Spinal cord (tissue), 10 donors: ENCODE results near the gene CAPN1. TPM values are rescaled to one million over a fixed set of nuclear protein-coding genes. Genes with fewer than 3 reads are reported as not detected.
A peak's percentile ranks its signal among the peaks of the same experiment; 100 is the strongest.

Source experiments
- DNase-seq, 6 donors: peaks; one replicate each; pipeline versions ENCODE4 v3.0.0 to v3.0.0-alpha.2; 2013 to 2015; ENCODE audit warnings: low spot score in 6 of 6, low read depth in 4 of 6
- H3K27ac ChIP-seq: one replicate; pipeline ENCODE4 v1.5.1; 2013; ENCODE audit warnings: low read depth, low read length, control low read depth
- H3K27me3 ChIP-seq: one replicate; pipeline ENCODE4 v1.6.1; 2013; ENCODE audit warnings: low read length; ENCODE audit not compliant: control insufficient read depth, insufficient read depth
- H3K36me3 ChIP-seq: one replicate; pipeline ENCODE4 v1.6.1; 2013; ENCODE audit warnings: low read length; ENCODE audit not compliant: control insufficient read depth, insufficient read depth
- H3K4me1 ChIP-seq: one replicate; pipeline ENCODE4 v1.6.1; 2013; ENCODE audit warnings: low read length; ENCODE audit not compliant: control insufficient read depth, insufficient read depth
- H3K4me3 ChIP-seq: one replicate; pipeline ENCODE4 v1.5.1; 2013; ENCODE audit warnings: low read depth, low read length, control low read depth
- H3K9me3 ChIP-seq: one replicate; pipeline ENCODE4 v1.6.1; 2013; ENCODE audit warnings: low read length; ENCODE audit not compliant: control insufficient read depth, insufficient read depth
- WGBS: methylation state at CpG from one replicate; pipeline ENCODE4 v1.1.5; 2013; ENCODE audit warnings: missing lambda C conversion rate; ENCODE audit not compliant: insufficient coverage; 5-methylcytosine and 5-hydroxymethylcytosine counted together
- polyA plus RNA-seq, 2 donors: library from polyadenylated mRNA; unstranded; fragments of 120-200 nt; gene quantifications; one replicate each; pipeline ENCODE4 v1.2.1, GENCODE V29; 2013; ENCODE audit not compliant: insufficient read length in 2 of 2
- total RNA-seq, 2 donors: library from RNA; depleted of rRNA in 1 of 2; stranded (reverse); fragments of 120-200 nt in 1 of 2; fragments of >200 nt in 1 of 2; gene quantifications; one replicate each; pipeline versions ENCODE4 v1.2.3 to v1.2.4, GENCODE V29; 2013 to 2014
- donor health status: healthy.

Gene CAPN1
- total and polyA plus RNA-seq, 4 donors, result 48.0 to 115 (median 84.4) TPM

GRCh38 chr11:65207918-65208784 is 26.4 kb downstream of the CAPN1 start:
- Histone ChIP-seq H3K4me1 (peaks cover 10% of the 10 kb centered on the region), H3K27ac (no peak overlapping the region), H3K27me3 (no peaks in the 10 kb centered on the region), H3K9me3 (no peaks in the 10 kb centered on the region), H3K4me3 (no peak overlapping the region), H3K36me3 (peaks cover 86% of the 10 kb centered on the region)
- WGBS, result 91% methylated on average over 14 of the region's 16 CpGs
- no peak for DNase-seq

GRCh38 chr11:65208785-65209710 is 27.3 kb downstream of the CAPN1 start:
- Histone ChIP-seq H3K27ac (no peak overlapping the region), H3K4me3 (no peak overlapping the region), H3K27me3 (no peaks in the 10 kb centered on the region), H3K9me3 (no peaks in the 10 kb centered on the region), H3K4me1 (peaks cover 10% of the 10 kb centered on the region), H3K36me3 (peaks cover 89% of the 10 kb centered on the region)
- no peak for DNase-seq
- 81% methylated on average over 9 of the region's 13 CpGs for WGBS

DNA sequence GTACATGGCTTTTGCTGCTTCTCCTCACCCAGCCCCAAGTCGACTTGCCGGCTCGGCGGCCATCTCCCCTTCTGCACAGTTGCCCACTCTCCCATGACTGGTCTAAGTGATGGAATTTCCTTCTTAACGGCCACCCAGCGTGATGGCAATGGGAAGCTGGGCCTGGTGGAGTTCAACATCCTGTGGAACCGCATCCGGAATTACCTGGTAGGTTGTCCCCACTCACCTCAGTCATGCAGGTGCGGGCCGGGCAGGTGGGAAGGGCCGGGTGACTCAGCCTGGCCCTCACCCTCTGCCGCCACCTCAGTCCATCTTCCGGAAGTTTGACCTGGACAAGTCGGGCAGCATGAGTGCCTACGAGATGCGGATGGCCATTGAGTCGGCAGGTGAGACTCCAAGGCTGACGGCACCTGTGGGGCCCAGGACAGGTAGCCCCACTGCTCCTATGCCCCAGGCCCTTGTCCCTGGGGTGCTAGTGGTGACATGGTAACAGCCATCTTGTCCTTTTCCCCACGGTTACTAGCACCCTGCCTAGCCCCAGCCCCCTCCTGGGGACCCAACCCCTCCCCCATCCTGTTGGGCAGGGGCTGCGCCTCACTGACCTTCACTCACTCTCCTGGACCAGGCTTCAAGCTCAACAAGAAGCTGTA is 28.1 kb downstream of the CAPN1 start:
- Histone ChIP-seq H3K9me3 (no peaks in the 10 kb centered on the region), H3K36me3 (peaks cover 84% of the 10 kb centered on the region), H3K27ac (no peak overlapping the region), H3K27me3 (no peaks in the 10 kb centered on the region), H3K4me1 (peaks cover 8% of the 10 kb centered on the region), H3K4me3 (no peak overlapping the region)
- no peak for DNase-seq
- WGBS, result 94% methylated on average over 19 of the region's 20 CpGs

DNA sequence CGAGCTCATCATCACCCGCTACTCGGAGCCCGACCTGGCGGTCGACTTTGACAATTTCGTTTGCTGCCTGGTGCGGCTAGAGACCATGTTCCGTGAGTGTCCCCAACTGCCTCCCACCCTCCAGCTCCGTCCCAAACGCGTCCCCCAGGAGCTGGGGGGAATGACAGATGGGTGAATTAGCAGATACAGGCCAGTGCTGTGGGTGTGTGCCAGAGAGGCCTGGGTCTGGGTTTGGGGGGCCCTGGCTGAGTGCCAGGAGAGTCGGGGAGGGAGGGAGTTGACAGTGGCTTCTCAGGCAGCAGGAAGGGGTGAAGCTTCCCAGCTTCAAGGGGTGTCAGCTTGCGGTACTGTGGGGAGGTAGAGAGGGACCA is 28.6 kb downstream of the CAPN1 start:
- peaks cover 3% of the 10 kb centered on the region for H3K4me1 ChIP-seq
- no peaks in the 10 kb centered on the region for H3K27me3 ChIP-seq
- no peak overlapping the region for H3K27ac ChIP-seq
- H3K9me3 ChIP-seq, result no peaks in the 10 kb centered on the region
- H3K36me3 ChIP-seq, result peaks cover 79% of the 10 kb centered on the region
- no peak for DNase-seq
- no peak overlapping the region for H3K4me3 ChIP-seq
- 88% methylated on average over 13 of the region's 14 CpGs for WGBS

GRCh38 chr11:65210748-65211147 is 29.0 kb downstream of the CAPN1 start:
- Histone ChIP-seq H3K36me3 (peaks cover 75% of the 10 kb centered on the region), H3K4me1 (no peaks in the 10 kb centered on the region), H3K9me3 (no peaks in the 10 kb centered on the region), H3K27me3 (no peaks in the 10 kb centered on the region), H3K27ac (no peak overlapping the region), H3K4me3 (no peak overlapping the region)
- WGBS, result 80% methylated on average over 3 of the region's 4 CpGs
- no peak for DNase-seq

DNA sequence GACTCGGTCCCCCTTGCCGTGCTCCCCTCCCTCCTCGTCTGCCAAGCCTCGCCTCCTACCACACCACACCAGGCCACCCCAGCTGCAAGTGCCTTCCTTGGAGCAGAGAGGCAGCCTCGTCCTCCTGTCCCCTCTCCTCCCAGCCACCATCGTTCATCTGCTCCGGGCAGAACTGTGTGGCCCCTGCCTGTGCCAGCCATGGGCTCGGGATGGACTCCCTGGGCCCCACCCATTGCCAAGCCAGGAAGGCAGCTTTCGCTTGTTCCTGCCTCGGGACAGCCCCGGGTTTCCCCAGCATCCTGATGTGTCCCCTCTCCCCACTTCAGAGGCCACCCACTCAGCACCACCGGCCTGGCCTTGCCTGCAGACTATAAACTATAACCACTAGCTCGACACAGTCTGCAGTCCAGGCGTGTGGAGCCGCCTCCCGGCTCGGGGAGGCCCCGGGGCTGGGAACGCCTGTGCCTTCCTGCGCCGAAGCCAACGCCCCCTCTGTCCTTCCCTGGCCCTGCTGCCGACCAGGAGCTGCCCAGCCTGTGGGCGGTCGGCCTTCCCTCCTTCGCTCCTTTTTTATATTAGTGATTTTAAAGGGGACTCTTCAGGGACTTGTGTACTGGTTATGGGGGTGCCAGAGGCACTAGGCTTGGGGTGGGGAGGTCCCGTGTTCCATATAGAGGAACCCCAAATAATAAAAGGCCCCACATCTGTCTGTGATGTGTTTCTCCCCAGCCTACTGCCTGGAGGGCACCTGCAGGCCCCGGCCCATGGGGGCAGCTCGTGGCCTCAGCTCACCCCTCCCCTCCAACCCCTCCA is 29.8 kb downstream of the CAPN1 start:
- 67% methylated on average over 18 of the region's 29 CpGs for WGBS
- H3K36me3 ChIP-seq, result peaks cover 68% of the 10 kb centered on the region

GRCh38 chr11:65212226-65212801 is 30.6 kb downstream of the CAPN1 start:
- WGBS, result 59% methylated on average over 10 of the region's 13 CpGs
- Histone ChIP-seq H3K36me3 (peaks cover 61% of the 10 kb centered on the region), H3K27me3 (no peaks in the 10 kb centered on the region), H3K4me1 (peaks cover 3% of the 10 kb centered on the region), H3K27ac (no peak overlapping the region), H3K4me3 (no peak overlapping the region), H3K9me3 (no peaks in the 10 kb centered on the region)
- no peak for DNase-seq

More for the DNA sequence above, 29.8 kb downstream of the CAPN1 start:
- H3K27me3 ChIP-seq, result no peaks in the 10 kb centered on the region
- no peak for DNase-seq
- no peak overlapping the region for H3K27ac ChIP-seq
- no peaks in the 10 kb centered on the region for H3K4me1 ChIP-seq
- H3K4me3 ChIP-seq, result no peak overlapping the region
- no peaks in the 10 kb centered on the region for H3K9me3 ChIP-seq

GRCh38 chr11:65213322-65214211 is 31.8 kb downstream of the CAPN1 start:
- Histone ChIP-seq H3K36me3 (peaks cover 52% of the 10 kb centered on the region), H3K4me3 (no peak overlapping the region), H3K27ac (no peak overlapping the region), H3K9me3 (no peaks in the 10 kb centered on the region), H3K4me1 (peaks cover 3% of the 10 kb centered on the region), H3K27me3 (no peaks in the 10 kb centered on the region)
- 46% methylated on average over 20 of the region's 26 CpGs for WGBS
- peak in 1 of 6 donors; percentile 3 for DNase-seq
